Vagina (tissue), 2 donors: Measurements from ENCODE around the gene CCDC92B. TPM values are rescaled to one million over a fixed set of nuclear protein-coding genes. Genes with fewer than 3 reads are reported as not detected.

Experiments
- DNase-seq, 2 donors: peaks; one replicate each; pipeline ENCODE4 v3.0.0-alpha.2; 2017; ENCODE audit errors: extremely low spot score in 2 of 2
- H3K27ac ChIP-seq: fragments of 200-600 bp; sonication (generic); one replicate; pipeline ENCODE4 v1.5.1; 2019
- H3K27me3 ChIP-seq: fragments of 200-600 bp; sonication (generic); one replicate; pipeline ENCODE4 v1.5.1; 2019
- H3K36me3 ChIP-seq, 2 donors: fragments of 200-600 bp; sonication (generic); one replicate each; pipeline ENCODE4 v1.5.1; 2017 to 2019
- H3K4me1 ChIP-seq: fragments of 200-600 bp; sonication (generic); one replicate; pipeline ENCODE4 v1.5.1; 2019
- H3K4me3 ChIP-seq, 2 donors: fragments of 200-600 bp; sonication (generic); 1 replicate in 1 of 2; 2 replicates in 1 of 2; pipeline ENCODE4 v1.5.1; 2016 to 2019
- H3K9me3 ChIP-seq: fragments of 200-600 bp; sonication (generic); one replicate; pipeline ENCODE4 v1.5.1; 2019
- POLR2A ChIP-seq, 2 donors: fragments of 450-650 bp; IDR thresholded peaks; one replicate each; pipeline ENCODE4 v1.6.1; 2017; ENCODE audit warnings: antibody characterized with exemption in 2 of 2, mild to moderate bottlenecking in 2 of 2, moderate library complexity in 2 of 2
- POLR2AphosphoS5 ChIP-seq, 2 donors: sonication (generic); formaldehyde crosslinking; IDR thresholded peaks; one replicate each; pipeline ENCODE4 v1.9.0; 2017; ENCODE audit warnings: antibody characterized with exemption in 2 of 2, mild to moderate bottlenecking in 2 of 2, low read depth in 1 of 2; ENCODE audit not compliant: insufficient read depth in 1 of 2
- intact Hi-C: fragments of 100-400 bp; cut with DNase I; formaldehyde crosslinking; loops from one replicate; pipeline ENCODE4 v1.15.1; 2023
- total RNA-seq: library from RNA; depleted of rRNA; stranded (reverse); fragments of >200 nt; gene quantifications from one replicate; pipeline ENCODE4 v1.2.3, GENCODE V29; 2016
- TF ChIP-seq, protein P1 (sequence below), 3 experiments: fragments of 450-650 bp in 2 of 3; fragments of 200-600 bp in 1 of 3; sonication (generic) in 1 of 3; IDR thresholded peaks; one replicate each; pipeline ENCODE4 v1.5.1; 2017 to 2019; ENCODE audit warnings: antibody characterized with exemption in 3 of 3, mild to moderate bottlenecking in 2 of 3, moderate library complexity in 2 of 3

Gene CCDC92B
- total RNA-seq, 1 donor from 2014 or later = 0.25 TPM

DNA sequence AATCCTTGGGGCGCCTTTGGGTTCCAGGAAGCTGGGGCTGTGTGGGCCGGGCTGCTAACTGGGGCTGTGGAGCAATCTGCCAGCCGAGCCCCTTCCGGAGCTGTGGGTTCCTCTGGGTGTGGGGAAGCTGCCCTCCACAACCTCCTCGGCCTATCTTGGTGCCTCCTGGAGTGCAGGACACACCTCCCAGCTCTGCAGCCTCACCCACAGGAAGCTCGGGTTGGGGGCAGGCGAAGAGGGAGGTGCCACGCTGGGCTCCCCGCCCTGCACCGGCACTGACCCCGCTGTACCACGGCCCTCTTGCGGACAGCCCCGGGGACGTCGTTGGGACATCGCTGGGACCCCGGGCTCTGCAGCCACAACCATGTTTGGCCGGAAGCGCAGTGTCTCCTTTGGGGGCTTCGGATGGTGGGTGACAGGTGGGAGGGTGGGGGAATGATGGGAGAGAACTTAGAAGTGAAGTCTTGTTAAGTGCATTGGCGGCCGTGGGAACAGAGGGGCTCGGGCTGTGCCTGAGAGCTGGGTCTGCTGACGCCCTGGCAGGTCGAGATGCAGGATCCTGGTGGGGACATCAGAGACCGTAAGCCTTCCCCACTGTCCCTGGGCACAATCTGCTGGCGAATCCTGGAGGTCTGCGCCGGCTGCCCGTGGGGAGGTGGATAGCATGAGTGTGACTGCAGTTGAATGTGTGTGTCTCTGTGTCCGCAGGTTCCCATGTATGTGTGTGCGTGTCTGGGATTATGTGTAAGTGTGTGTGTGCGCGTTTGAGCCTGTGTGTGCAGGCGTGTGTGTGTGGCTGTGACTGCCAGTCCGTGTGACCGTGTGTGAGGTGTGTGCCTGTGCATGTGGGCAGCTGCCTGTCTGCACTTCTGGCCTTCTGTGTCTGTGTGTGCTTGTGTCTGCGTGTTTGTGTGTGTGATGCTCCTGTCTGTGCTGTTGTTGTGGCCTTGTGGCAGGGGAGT, 47.0 kb upstream of the CCDC92B start, which contains the start of gene RAP1GAP2:
RAP1GAP2 (plus strand) TSS at position 275 of the 962 bp plus-strand sequence; CDS start at position 365, 90 bp downstream.
- TF ChIP-seq POLR2A (IDR thresholded peaks at IDR 0.05) = no peak
- no peak for DNase-seq
- no peaks in the 10 kb centered on the region for H3K27me3 ChIP-seq
- H3K36me3 ChIP-seq = no peaks in the 10 kb centered on the region
- H3K27ac ChIP-seq = no peak within 1 kb of the TSS
- no peak within 1 kb of the TSS for H3K4me3 ChIP-seq
- no peaks in the 10 kb centered on the region for H3K4me1 ChIP-seq
- no peaks in the 10 kb centered on the region for H3K9me3 ChIP-seq
- intact Hi-C loops = no loop called here

DNA sequence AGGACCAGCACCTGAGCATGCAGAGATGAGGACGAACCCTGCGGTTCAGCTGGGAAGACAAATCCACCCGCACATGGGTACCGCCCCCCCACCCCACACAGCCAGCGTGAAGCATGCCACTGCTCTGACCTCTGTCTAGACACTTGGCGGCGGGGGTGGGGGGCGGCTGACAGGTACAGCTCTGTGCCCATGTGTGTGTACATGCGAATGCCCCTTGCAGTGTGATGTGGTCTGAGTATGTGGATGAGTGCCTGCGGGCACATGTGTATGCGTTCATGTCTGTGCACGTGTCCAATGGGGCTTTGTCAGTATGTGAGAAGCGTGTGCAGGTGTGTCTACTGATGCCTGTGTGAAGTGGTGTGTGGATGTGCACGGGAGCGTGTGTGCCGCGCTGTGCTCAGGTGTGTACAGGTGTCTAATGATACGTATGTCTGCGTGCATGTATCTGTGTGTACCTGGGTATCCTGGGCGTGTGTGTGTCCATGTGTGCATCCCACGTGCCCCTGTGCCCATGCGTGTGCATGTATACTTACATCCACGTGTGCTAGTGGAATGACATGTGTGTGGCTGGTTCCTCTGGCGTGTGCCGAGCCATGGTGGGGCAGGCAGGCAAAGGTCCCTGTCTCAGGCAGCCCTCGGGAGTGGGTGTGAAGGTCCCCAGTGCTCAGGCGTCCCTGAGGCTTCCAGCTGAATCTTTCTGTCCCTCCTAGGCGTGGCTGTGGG, 46.1 kb upstream of the CCDC92B start:
- DNase-seq = no peak
- TF ChIP-seq POLR2AphosphoS5 (IDR thresholded peaks at IDR 0.05; ENCODE audit: insufficient read depth in 1 of 2, low read depth in 1 of 2) (no peak), POLR2A (IDR thresholded peaks at IDR 0.05) (no peak)
- TF ChIP-seq, protein P1, sequence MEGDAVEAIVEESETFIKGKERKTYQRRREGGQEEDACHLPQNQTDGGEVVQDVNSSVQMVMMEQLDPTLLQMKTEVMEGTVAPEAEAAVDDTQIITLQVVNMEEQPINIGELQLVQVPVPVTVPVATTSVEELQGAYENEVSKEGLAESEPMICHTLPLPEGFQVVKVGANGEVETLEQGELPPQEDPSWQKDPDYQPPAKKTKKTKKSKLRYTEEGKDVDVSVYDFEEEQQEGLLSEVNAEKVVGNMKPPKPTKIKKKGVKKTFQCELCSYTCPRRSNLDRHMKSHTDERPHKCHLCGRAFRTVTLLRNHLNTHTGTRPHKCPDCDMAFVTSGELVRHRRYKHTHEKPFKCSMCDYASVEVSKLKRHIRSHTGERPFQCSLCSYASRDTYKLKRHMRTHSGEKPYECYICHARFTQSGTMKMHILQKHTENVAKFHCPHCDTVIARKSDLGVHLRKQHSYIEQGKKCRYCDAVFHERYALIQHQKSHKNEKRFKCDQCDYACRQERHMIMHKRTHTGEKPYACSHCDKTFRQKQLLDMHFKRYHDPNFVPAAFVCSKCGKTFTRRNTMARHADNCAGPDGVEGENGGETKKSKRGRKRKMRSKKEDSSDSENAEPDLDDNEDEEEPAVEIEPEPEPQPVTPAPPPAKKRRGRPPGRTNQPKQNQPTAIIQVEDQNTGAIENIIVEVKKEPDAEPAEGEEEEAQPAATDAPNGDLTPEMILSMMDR (IDR thresholded peaks at IDR 0.05) = no peak
- H3K9me3 ChIP-seq = no peaks in the 10 kb centered on the region
- intact Hi-C loops = no loop called here
- no peaks in the 10 kb centered on the region for H3K4me1 ChIP-seq
- H3K4me3 ChIP-seq = no peak overlapping the region
- no peaks in the 10 kb centered on the region for H3K36me3 ChIP-seq
- no peaks in the 10 kb centered on the region for H3K27me3 ChIP-seq
- H3K27ac ChIP-seq = no peak overlapping the region

DNA sequence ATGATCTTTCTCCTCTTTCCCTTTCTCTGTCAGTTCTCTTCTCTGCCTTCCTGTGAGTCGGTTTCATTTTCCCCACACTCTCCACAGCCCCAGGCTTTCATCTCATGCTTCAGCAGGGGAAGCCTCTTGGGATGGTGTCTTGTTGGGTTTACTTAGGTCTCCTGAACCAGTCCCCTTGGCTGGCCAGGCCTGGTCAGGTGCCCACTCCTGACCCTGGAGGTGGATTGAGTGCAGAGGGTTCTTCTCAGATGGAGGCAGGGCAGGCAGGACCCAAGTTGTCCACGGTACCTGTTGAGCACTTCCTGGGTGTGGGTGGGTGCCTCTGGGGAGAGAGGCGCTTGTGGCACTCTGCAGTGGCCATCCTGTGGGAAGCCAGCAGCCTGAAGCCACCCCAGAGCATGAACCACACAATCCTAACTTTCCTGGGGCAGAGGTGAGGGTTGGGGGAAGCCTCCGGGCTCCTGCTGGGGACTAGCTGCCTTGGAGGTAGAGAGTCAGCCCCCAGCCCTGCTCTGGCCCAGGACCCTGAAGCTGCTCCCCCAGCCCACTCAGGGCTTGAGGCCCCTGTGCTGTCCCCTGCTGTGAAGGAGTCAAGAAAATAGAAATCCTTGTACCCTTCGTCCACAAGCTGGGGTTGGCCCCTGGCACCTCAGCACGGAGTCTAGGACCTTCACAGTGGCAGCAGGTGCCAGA, 44.8 kb upstream of the CCDC92B start:
- Histone ChIP-seq H3K4me3 (no peak overlapping the region), H3K27ac (no peak overlapping the region), H3K9me3 (no peaks in the 10 kb centered on the region), H3K4me1 (no peaks in the 10 kb centered on the region), H3K27me3 (no peaks in the 10 kb centered on the region), H3K36me3 (no peaks in the 10 kb centered on the region)
- TF ChIP-seq POLR2AphosphoS5 (IDR thresholded peaks at IDR 0.05; ENCODE audit: insufficient read depth in 1 of 2, low read depth in 1 of 2) = no peak
- TF ChIP-seq POLR2A (IDR thresholded peaks at IDR 0.05) = no peak
- TF ChIP-seq, protein P1 (IDR thresholded peaks at IDR 0.05) = no peak
- DNase-seq = no peak
- intact Hi-C loops = no loop called here

DNA sequence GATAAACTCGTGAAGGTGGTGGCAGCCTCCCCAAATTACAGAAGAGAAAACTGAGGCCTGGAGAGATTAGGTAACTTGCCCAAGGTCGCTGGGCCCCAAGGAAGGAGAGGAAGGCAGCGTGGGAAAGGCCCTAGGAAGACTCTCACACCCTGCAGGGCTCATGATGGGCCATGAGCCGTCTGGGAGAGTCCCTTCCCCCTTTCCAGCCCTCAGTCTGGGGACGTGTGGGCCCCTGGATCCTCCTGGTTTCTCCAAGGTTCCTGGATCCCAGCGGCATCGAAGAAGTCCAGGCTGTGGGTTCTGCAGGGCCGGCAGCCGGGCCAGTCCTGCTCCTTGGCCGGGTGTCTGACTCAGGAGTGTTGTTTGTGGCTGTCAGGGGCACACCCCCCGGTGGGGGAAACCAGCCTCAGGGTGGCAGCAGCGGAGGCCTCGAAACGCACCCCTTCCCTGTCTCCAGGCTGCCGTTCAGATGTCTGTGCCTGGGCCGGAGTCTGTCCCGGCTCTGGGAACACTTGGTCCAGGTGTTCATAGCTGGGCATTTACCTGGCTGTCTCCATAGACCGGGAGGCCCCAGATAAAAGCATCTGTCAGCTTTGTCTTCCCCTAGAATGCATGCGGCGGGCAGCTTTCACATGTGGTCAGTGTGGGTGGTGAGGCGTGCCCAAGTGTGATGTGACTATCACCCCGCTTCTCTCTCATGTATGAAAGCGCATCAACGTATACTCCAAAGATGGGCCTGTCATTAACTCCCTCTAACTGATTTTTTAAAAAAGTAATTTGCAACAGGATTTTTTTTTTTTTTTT, 43.1 kb upstream of the CCDC92B start:
- Histone ChIP-seq H3K27ac (no peak overlapping the region), H3K27me3 (no peaks in the 10 kb centered on the region)
- DNase-seq = no peak

More for the DNA sequence above, 43.1 kb upstream of the CCDC92B start:
- TF ChIP-seq, protein P1 (IDR thresholded peaks at IDR 0.05) = no peak
- no peak for TF ChIP-seq POLR2A (IDR thresholded peaks at IDR 0.05)
- no peak for TF ChIP-seq POLR2AphosphoS5 (IDR thresholded peaks at IDR 0.05; ENCODE audit: insufficient read depth in 1 of 2, low read depth in 1 of 2)
- no peaks in the 10 kb centered on the region for H3K4me1 ChIP-seq
- H3K36me3 ChIP-seq = no peaks in the 10 kb centered on the region
- H3K9me3 ChIP-seq = no peaks in the 10 kb centered on the region
- intact Hi-C loops = no loop called here
- no peak overlapping the region for H3K4me3 ChIP-seq
